GM23248 (cell line): ENCODE data around the gene ASPM. TPM values are rescaled to one million over a fixed set of nuclear protein-coding genes. Genes with fewer than 3 reads are reported as not detected.

Source experiments
- DNase-seq: peaks from one replicate; pipeline ENCODE4 v3.0.0-alpha.2; 2015
- H2AFZ ChIP-seq: fragments of 200-600 bp; sonication (generic); 2 replicates; pipeline ENCODE4 v1.6.1; 2016; ENCODE audit warnings: antibody characterized with exemption
- H3F3A ChIP-seq: fragments of 200-600 bp; sonication (generic); 2 replicates; pipeline ENCODE4 v1.6.1; 2016; ENCODE audit warnings: mild to moderate bottlenecking, antibody characterized with exemption, mixed run types; ENCODE audit not compliant: insufficient read depth
- H3K27ac ChIP-seq: fragments of 200-600 bp; sonication (generic); 2 replicates; pipeline ENCODE4 v1.5.1; 2016; ENCODE audit warnings: mild to moderate bottlenecking
- H3K27me3 ChIP-seq: fragments of 200-600 bp; sonication (generic); replicated peaks from 2 replicates; pipeline ENCODE4 v1.6.1; 2016; ENCODE audit warnings: mild to moderate bottlenecking; ENCODE audit not compliant: insufficient read depth
- H3K36me3 ChIP-seq: fragments of 200-600 bp; sonication (generic); 2 replicates; pipeline ENCODE4 v1.6.1; 2016; ENCODE audit warnings: low read depth, mild to moderate bottlenecking
- H3K4me1 ChIP-seq: fragments of 200-600 bp; sonication (generic); 2 replicates; pipeline ENCODE4 v1.6.1; 2016; ENCODE audit warnings: mild to moderate bottlenecking; ENCODE audit not compliant: insufficient read depth
- H3K4me2 ChIP-seq: fragments of 200-600 bp; sonication (generic); one replicate; pipeline ENCODE4 v1.6.1; 2016; ENCODE audit warnings: mild to moderate bottlenecking; ENCODE audit not compliant: unreplicated experiment
- H3K4me3 ChIP-seq: fragments of 200-600 bp; sonication (generic); 2 replicates; pipeline ENCODE4 v1.5.1; 2016; ENCODE audit warnings: mild to moderate bottlenecking
- H3K79me2 ChIP-seq: fragments of 200-600 bp; sonication (generic); 2 replicates; pipeline ENCODE4 v1.6.1; 2016; ENCODE audit warnings: mild to moderate bottlenecking; ENCODE audit not compliant: insufficient read depth
- H3K9ac ChIP-seq: fragments of 200-600 bp; sonication (generic); 2 replicates; pipeline ENCODE4 v1.6.1; 2016; ENCODE audit warnings: mild to moderate bottlenecking
- H3K9me2 ChIP-seq: fragments of 200-600 bp; sonication (generic); 2 replicates; pipeline ENCODE4 v1.6.1; 2016; ENCODE audit warnings: mixed run types, mild to moderate bottlenecking, moderate library complexity; ENCODE audit not compliant: insufficient read depth
- H3K9me3 ChIP-seq: fragments of 200-600 bp; sonication (generic); one replicate; pipeline ENCODE4 v1.6.1; 2017; ENCODE audit warnings: low read depth
- H4K20me1 ChIP-seq: fragments of 200-600 bp; sonication (generic); 2 replicates; pipeline ENCODE4 v1.6.0; 2016; ENCODE audit not compliant: insufficient read depth
- EZH2 ChIP-seq: fragments of 200-600 bp; sonication (generic); IDR thresholded peaks from 2 replicates; pipeline ENCODE4 v1.6.1; 2018; ENCODE audit warnings: antibody characterized with exemption, mild to moderate bottlenecking; ENCODE audit not compliant: insufficient read depth, poor library complexity, severe bottlenecking
- EZH2phosphoT487 ChIP-seq: fragments of 200-600 bp; sonication (generic); IDR thresholded peaks from 2 replicates; pipeline ENCODE4 v1.6.1; 2018; ENCODE audit warnings: antibody characterized with exemption, moderate library complexity, mild to moderate bottlenecking, low read depth; ENCODE audit not compliant: insufficient read depth
- WGBS, 2 experiments: methylation state at CpG; one replicate each; pipeline ENCODE4 v1.1.6; 2015 to 2017; ENCODE audit warnings: low lambda C conversion rate in 2 of 2, low coverage in 1 of 2; ENCODE audit errors: missing lambda C conversion rate in 2 of 2; 5-methylcytosine and 5-hydroxymethylcytosine counted together
- in situ Hi-C: fragments of 300-500 bp; cut with MboI; formaldehyde crosslinking; loops from 2 replicates; pipeline ENCODE4 v1.15.0; 2020
- polyA plus RNA-seq: library from polyadenylated mRNA; unstranded; fragments of >200 nt; fragmentation: Nextera tagmentation; extraction: Ambion mirVana; gene quantifications from 2 replicates; pipeline ENCODE4 v1.2.1, GENCODE V29; 2016
- total RNA-seq: library from RNA; depleted of rRNA; stranded (reverse); fragments of >200 nt; shearing (Covaris generic); gene quantifications from 2 replicates; pipeline ENCODE4 v1.2.3, GENCODE V29; 2014

Gene ASPM
- total and polyA plus RNA-seq, 2 experiments from 2014 or later, result 7.3 to 17.2 TPM

DNA sequence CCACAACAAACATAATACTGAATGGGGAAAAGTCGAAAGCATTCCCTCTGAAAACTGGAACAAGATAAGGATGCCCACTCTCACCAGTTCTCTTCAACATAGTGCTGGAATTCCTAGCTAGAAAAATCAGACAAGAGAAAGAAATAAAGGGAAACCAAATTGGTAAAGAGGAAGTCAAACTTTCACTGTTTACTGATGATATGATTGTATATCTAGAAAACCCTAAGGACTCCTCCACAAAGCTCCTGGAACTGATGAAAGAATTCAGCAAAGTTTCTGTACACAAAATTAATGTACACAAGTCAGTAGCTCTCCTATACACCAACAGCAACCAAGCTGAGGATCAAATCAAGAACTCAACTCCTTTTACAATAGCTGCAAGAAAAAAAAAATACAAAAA lies 72.5 kb downstream of the ASPM start:
- in situ Hi-C loops, result no loop called here
- Histone ChIP-seq H3K9me2 (no peaks in the 10 kb centered on the region), H3K4me1 (no peaks in the 10 kb centered on the region), H3K9me3 (no peaks in the 10 kb centered on the region), H3F3A (no peaks in the 10 kb centered on the region), H4K20me1 (no peaks in the 10 kb centered on the region), H3K4me3 (no peak overlapping the region), H3K4me2 (no peak overlapping the region), H2AFZ (no peak overlapping the region), H3K36me3 (no peaks in the 10 kb centered on the region), H3K27me3 (no peaks in the 10 kb centered on the region), H3K79me2 (no peaks in the 10 kb centered on the region), H3K9ac (no peak overlapping the region), H3K27ac (no peak overlapping the region)
- 55 to 57% methylated on average over 1 of the region's 1 CpG for WGBS, 2 experiments
- no peak for DNase-seq
- TF ChIP-seq EZH2, result no peak
- no peak for TF ChIP-seq EZH2phosphoT487

DNA sequence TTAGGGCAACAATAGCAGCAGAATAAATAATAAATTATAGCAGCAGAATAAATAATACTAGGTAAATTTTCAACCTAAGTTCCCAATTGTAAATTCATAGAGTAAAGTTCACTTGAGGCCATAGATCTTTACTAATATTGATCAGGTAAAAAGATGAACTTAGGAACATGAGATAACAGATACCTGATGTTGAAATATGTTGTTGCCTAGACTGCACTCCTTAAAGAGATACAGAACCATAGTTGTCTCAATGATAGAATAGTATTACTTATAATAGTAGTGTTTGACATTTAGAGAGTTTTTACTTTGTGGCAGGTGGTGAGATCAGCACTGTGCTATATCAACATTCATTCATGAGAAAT lies 79.0 kb downstream of the ASPM start:
- Histone ChIP-seq H4K20me1 (no peaks in the 10 kb centered on the region), H3K27me3 (no peaks in the 10 kb centered on the region), H2AFZ (no peak overlapping the region), H3K27ac (no peak overlapping the region), H3K79me2 (no peaks in the 10 kb centered on the region), H3K9me3 (no peaks in the 10 kb centered on the region), H3K4me2 (no peak overlapping the region), H3K9ac (no peak overlapping the region), H3K9me2 (no peaks in the 10 kb centered on the region), H3F3A (no peaks in the 10 kb centered on the region; the same call in 1 of the 2 replicates), H3K4me1 (peaks cover 13% of the 10 kb centered on the region; the same call in 1 of the 2 replicates), H3K4me3 (no peak overlapping the region), H3K36me3 (no peaks in the 10 kb centered on the region)
- DNase-seq, result no peak
- in situ Hi-C loops, result no loop called here
- no peak for TF ChIP-seq EZH2
- no peak for TF ChIP-seq EZH2phosphoT487

DNA sequence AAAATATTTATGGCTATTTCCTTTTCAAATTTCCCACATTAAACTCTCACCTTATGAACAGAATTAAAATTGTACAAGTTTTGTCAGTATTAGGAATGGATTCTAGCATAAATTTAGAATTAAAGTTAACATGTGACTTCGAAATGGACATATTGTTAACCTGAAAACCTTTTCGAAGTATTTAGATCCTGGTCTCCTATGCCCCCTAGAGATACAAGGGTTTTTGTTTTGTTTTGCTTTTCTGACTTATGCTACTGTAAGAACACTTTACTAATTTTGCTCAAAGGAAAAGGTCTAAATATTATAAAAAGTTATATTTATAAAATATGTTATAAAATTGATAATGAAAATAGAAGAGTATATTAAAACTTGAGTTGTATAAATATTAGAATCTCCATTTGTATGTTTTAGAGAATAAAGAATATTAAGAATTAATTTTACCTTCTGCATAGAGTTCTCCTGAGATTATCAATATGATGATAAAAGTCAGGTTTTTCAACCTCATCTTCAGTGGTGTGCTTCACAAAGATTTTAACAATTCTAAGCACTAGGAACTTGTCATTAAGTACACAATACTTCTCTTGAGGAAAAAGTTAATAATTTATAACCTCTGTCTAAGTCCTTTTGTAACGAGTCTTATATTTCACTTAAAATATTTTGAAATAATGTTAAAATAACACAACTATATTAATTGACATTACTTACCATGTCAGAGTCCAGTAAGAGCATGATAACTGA lies 79.6 kb downstream of the ASPM start, which contains the start of gene F13B:
Gene F13B (minus strand): TSS at position 542 of the 738 bp plus-strand sequence. CDS start 37 bp downstream, at position 505.
- H3K9me3 ChIP-seq, result no peaks in the 10 kb centered on the region
- no peak for DNase-seq
- no peaks in the 10 kb centered on the region for H3K36me3 ChIP-seq
- H3F3A ChIP-seq, result no peaks in the 10 kb centered on the region; the same call in 1 of the 2 replicates
- no peaks in the 10 kb centered on the region for H3K9me2 ChIP-seq
- in situ Hi-C loops, result no loop called here
- H3K27ac ChIP-seq, result no peak within 1 kb of the TSS
- no peak within 1 kb of the TSS for H3K4me3 ChIP-seq
- H3K79me2 ChIP-seq, result no peaks in the 10 kb centered on the region
- WGBS, 2 experiments, result 63% methylated on average over 3 of the region's 3 CpGs
- H4K20me1 ChIP-seq, result no peaks in the 10 kb centered on the region
- peaks cover 13% of the 10 kb centered on the region; the same call in 1 of the 2 replicates for H3K4me1 ChIP-seq
- TF ChIP-seq EZH2, result no peak
- TF ChIP-seq EZH2phosphoT487, result no peak
- no peak within 1 kb of the TSS for H3K9ac ChIP-seq
- H3K4me2 ChIP-seq, result no peak within 1 kb of the TSS
- 0 out of 2 replicates have a peak within 1 kb of the TSS, but pooled peaks have one; percentile 5 for H2AFZ ChIP-seq
- no peaks in the 10 kb centered on the region for H3K27me3 ChIP-seq

DNA sequence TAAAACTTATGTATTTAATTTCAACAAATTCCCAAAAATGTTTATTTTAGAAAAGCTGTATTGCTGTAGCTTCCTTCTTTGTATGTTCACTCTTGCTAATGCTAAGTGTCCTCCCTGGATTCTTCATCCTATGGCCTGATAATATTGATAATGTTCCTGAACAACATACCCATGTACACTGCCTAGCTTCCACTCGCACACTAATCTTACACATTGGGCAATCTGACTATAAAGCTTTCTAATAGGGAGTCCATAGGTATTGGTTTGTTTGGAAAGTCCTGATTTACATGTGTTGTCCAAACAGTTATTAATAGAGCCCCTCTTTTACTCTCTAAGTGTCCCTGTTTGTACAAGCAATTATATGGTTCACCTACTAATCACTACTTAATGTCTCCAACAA lies 80.2 kb downstream of the ASPM start:
- Histone ChIP-seq H3K36me3 (no peaks in the 10 kb centered on the region), H3K4me1 (peaks cover 13% of the 10 kb centered on the region; the same call in 1 of the 2 replicates), H3K9me3 (no peaks in the 10 kb centered on the region), H3F3A (no peaks in the 10 kb centered on the region; the same call in 1 of the 2 replicates), H3K4me2 (no peak overlapping the region), H2AFZ (0 out of 2 replicates have a peak overlapping the region, but pooled peaks have one; percentile 5), H3K9ac (no peak overlapping the region), H3K4me3 (no peak overlapping the region), H3K27me3 (no peaks in the 10 kb centered on the region), H4K20me1 (no peaks in the 10 kb centered on the region), H3K27ac (no peak overlapping the region), H3K79me2 (no peaks in the 10 kb centered on the region), H3K9me2 (no peaks in the 10 kb centered on the region)
- in situ Hi-C loops, result no loop called here
- TF ChIP-seq EZH2 (no peak), EZH2phosphoT487 (no peak)
- WGBS, 2 experiments, result 85 to 88% methylated on average over 1 of the region's 1 CpG
- DNase-seq, result no peak
